Vagina (tissue), 2 donors: ENCODE data around the gene TBC1D25.

ENCODE experiments used
- CTCF ChIP-seq, 3 experiments: fragments of 450-650 bp in 2 of 3; fragments of 200-600 bp in 1 of 3; sonication (generic) in 1 of 3; IDR thresholded peaks; one replicate each; pipeline ENCODE4 v1.5.1; 2017 to 2019; ENCODE audit warnings: antibody characterized with exemption in 3 of 3, mild to moderate bottlenecking in 2 of 3, moderate library complexity in 2 of 3
- POLR2A ChIP-seq, 2 donors: fragments of 450-650 bp; IDR thresholded peaks; one replicate each; pipeline ENCODE4 v1.6.1; 2017; ENCODE audit warnings: antibody characterized with exemption in 2 of 2, mild to moderate bottlenecking in 2 of 2, moderate library complexity in 2 of 2
- POLR2AphosphoS5 ChIP-seq, 2 donors: sonication (generic); formaldehyde crosslinking; IDR thresholded peaks; one replicate each; pipeline ENCODE4 v1.9.0; 2017; ENCODE audit warnings: antibody characterized with exemption in 2 of 2, mild to moderate bottlenecking in 2 of 2, low read depth in 1 of 2; ENCODE audit not compliant: insufficient read depth in 1 of 2

DNA sequence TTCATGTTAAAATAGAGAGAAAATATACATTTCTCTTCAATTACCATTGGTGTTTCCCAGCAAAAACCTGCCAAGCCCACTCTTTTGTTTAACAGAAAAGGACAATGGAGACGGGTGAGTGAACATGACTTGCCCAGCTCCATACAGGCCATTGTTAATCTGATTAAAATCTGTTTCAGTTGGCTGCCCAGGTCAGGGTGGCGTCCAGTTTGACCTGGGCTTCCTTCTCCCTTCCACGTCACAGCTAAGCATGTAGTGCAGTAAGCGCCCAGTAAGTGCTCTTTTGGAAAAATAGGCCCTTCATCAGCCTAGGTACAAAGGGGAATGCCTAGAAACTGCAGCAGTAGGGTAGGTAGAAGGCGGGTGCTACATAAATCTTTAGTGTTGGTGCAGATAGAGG is 32.3 kb upstream of the TBC1D25 start:
- no peak for TF ChIP-seq CTCF (IDR thresholded peaks at IDR 0.05)
- TF ChIP-seq POLR2AphosphoS5 (IDR thresholded peaks at IDR 0.05; ENCODE audit: insufficient read depth in 1 of 2, low read depth in 1 of 2) = no peak
- TF ChIP-seq POLR2A (IDR thresholded peaks at IDR 0.05) = no peak
